H54 (cell line): Measurements from ENCODE around the gene OLIG1.
A peak's percentile ranks its signal among the peaks of the same experiment; 100 is the strongest.

Experiments used
- DNase-seq: peaks from one replicate; pipeline ENCODE4 v3.0.0; 2011; ENCODE audit warnings: low spot score, mixed read lengths; ENCODE audit not compliant: insufficient read length
- FAIRE-seq: peaks from 3 replicates; lab custom pipeline; 2011; peaks lifted over from hg19 to GRCh38; lab: Jason Lieb, UNC
- POLR2A ChIP-seq: IDR thresholded peaks from 2 replicates; pipeline ENCODE4 v1.6.1; 2011; ENCODE audit warnings: low read depth, mild to moderate bottlenecking, low read length

Gene OLIG1

DNA sequence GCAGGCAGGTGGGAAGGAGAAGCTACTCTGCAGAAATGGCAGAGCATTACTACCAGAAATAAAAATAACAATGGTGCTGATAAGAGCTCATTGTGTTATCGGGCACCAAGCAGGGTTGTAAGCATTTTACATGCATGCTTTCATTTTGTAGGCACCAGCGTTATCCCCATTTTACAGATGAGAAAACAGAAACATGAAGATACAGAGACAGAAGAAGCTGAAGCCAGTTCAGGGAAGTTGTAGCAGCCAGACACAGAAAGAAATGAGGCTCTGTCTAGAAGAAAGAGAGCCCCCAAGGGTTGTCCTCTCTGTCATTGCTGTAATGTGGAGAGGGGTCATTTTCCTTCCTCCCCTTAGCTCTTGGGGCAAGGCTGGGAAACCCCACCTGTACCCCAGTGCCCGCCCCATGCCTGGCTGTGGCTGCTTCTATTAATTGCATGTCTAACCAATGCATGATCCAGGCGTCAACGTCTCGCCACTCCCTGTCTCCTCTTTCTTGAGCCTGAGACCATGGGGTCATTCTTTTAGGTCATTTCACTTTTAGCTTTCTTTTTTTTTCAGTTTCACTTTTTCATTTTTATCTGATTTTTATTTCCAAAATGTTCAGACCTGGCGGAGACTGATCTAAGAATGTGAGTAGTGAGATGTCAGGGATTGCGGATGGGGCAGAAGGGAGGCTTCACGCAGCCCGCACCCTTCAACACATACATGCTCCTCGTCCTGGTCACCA lies 6.8 kb downstream of the OLIG1 start:
- FAIRE-seq (no peak), DNase-seq (no peak)
- TF ChIP-seq POLR2A = no peak

DNA sequence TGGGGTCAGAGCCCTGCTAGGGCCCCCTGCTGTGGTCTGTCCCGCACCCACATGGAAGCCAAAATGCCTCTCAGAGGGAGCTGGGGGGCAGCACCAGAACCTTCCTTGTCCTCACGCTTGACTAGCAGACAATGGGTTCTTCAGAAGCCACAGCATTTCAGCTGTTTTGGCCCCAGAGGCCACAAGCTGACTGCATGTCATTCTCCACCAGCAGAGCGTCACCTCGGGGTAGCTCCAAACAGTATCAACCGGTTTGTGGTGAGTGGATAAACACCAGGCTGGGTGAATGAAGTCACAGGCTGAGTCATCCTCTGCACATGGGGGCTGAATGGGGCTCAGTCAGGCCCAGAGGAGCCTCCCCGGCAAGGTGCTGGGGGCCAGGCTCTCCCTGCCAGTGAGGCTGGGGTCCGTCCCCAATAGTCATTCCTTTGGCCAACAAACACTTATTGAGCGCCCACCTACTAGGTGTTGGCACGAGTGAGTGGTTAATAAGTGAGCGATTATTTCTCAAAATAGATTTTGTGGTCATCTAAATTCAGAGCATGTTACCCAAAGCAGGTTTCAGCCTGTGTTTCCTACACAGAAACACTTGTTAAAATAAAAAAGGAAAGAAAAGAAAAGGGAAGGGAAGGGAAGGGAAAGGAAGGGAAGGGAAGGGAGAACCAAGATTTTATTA lies 9.1 kb downstream of the OLIG1 start:
- no peak for TF ChIP-seq POLR2A
- FAIRE-seq = peak; percentile 86
- peak; percentile 98 for DNase-seq

DNA sequence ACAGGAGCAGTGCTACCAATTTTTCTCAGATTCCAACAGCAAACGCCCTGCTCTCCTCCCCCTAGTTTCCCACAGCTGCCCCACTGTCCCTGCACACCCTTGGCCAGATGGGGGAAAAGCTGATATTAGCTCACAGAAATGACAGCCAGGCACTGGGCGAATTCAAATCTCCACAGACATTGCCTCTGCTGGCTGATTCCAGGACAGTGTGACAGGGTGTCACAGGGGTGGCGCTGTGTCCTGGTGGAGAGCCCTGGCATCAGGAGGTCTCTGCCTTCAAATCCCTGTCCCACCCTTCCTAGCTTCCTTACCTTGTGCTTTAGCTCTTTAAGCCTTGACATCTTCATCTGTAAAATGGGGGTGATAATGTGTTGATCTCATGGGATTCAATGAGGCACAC lies 10.4 kb downstream of the OLIG1 start:
- TF ChIP-seq POLR2A = no peak
- FAIRE-seq (no peak), DNase-seq (no peak)

DNA sequence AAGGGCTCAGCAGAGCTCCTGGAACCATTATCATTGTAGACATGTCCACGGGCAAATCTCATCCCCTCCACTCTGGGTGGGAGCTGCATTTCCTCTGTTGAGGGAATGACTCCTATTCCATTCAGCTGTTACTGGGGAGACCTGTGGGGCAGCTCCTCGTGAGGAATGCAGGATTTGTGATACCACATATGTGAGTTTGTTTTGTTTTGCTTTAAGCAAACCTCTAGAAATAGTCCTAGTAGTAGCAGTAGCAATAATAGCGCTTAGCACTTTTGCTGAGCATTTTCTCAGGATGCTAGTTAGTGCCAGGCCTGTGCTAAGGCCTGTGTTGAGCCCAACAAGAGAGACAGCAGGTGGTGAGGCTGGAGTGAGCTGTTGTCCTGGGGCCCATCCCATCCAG lies 10.8 kb downstream of the OLIG1 start:
- TF ChIP-seq POLR2A = no peak
- FAIRE-seq = no peak
- DNase-seq = no peak

DNA sequence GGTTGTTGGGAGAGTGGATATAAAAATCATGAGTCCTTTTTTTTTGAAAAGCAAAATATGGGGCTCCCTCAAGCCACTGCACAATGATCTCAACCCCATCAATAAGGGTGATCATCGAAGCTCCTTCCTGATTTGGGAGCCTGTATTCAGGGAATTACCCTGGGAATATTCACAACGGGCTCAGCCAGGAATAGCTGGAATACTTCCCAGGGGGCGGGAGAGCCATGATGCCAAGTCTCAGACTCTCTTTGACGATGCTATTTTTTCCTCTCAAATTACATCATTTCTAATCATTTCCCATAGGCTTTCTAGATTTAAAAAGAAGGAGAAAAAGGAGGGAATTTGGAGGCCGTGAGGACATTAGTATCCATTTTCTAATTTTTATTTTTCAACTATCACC lies 18.4 kb downstream of the OLIG1 start:
- no peak for TF ChIP-seq POLR2A
- no peak for DNase-seq
- no peak for FAIRE-seq

DNA sequence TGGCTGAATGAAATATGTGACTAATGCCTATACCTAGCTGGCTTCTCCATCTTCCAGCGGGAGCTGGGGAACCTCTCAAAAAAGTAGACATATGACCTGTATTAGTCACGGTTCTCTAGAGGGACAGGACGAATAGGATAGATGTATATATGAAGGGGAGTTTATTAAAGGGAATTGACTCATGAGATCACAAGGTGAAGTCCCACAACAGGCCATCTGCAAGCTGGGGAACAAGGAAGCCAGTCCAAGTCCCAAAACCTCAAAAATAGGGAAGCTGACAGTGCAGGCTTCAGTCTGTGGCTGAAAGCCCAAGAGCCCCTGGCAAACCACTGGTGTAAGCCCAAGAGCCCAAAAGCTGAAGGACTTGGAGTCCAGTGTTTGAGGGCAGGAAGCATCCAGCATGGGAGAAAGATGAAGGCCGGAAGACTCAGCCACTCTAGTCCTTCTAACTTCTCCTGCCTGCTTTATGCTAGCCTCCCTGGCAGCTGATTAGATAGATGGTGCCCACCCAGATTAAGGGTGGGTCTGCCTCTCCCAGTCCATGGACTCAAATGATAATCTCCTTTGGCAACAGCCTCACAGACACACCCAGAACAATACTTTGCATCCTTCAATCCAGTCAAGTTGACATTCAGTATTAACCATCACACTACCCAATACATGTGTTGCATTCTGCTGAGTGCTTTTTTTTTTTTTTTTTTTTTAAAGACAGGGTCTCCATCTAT lies 19.6 kb downstream of the OLIG1 start:
- DNase-seq = no peak
- no peak for TF ChIP-seq POLR2A
- FAIRE-seq = no peak

DNA sequence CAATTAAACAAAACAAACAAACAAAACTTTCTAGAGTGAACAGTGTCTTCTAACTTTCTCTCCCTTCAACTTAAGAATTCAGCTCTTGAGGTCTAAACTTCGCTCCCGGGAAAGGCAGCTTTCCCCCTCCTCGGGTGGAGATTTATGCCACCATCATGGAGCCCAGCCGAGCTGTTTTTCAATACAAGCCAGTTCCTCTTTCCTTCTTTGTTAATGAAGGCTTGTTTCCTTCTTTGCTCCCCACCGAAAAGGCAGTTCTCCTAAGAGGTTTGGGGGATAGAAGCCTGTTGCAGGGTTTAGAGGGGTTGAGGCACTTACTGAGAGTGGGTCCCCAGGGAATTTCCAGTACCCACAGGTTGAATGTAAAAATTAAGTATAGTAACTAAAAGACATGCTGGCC lies 26.5 kb downstream of the OLIG1 start:
- no peak for DNase-seq
- no peak for FAIRE-seq
- TF ChIP-seq POLR2A = no peak

DNA sequence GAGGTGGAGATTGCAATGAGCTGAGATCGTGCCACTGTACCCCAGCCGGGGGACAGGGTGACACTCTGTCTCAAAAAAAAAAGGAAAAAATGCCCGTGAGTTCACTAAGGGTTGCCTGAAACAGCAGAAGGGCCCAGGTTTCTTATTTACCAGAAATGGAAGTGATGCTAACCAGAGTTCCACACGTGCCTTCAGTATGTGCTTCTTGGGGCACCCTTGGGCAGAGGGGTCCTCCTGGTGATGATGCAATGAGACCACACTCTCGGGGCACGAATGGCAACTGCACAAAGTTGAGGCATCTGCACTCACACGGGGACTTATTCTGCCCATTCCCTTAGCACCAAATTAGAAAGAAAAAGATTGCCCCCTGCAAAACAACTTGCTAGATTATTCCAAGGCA lies 29.2 kb downstream of the OLIG1 start:
- TF ChIP-seq POLR2A = no peak
- FAIRE-seq (no peak), DNase-seq (no peak)

DNA sequence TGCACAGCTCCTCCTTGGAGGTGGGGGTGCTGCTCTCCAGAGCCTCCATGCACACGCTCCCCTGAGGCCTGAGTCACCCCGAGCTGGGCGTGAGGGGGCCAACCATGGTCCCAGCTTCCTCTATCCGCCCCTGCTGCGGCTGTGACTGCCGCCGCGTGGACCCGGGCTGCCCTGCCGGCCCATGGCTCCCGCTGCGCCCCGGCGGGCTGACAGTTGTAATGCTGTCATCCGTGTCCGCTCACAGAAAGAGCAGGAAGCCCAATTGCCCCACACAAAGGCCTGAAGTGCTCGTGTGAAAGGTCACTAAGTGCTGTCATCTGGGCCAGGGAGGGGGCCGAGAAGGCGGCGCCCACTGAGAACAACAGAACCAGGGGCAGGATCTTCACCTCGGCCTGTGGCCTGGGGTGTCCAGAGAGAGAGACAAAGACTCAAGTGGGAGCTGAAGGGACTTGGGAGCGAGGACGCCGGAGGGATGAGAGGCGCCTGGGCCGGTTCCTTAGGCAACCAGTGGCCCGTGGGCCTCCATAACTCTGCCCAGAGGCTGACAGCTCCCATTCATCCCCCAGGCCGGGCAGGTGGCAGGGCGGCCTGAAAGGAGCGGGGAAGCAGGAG lies 31.5 kb downstream of the OLIG1 start:
- no peak for FAIRE-seq

DNA sequence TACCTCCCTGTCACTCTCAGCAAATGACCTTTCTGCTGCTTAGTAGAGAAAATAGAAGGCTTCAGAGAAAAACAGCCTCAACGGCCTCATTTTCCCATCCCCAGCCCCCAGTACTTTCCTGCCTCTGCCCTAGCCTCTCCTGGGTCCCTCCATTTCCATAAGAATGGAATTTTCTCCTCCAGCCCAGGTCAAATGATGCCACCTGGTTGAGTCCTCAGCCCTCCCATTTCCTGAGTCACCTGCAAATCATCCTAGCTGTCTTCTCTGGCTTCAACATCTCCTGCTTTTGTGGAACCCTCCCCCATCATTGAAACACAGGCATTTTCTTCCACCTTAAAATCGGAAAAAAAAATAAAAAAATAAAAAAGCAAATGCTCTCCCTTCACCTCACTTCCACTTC lies 35.1 kb downstream of the OLIG1 start:
- TF ChIP-seq POLR2A = no peak
- DNase-seq (no peak), FAIRE-seq (no peak)

More for the DNA sequence above, 31.5 kb downstream of the OLIG1 start:
- no peak for TF ChIP-seq POLR2A
- DNase-seq = no peak

DNA sequence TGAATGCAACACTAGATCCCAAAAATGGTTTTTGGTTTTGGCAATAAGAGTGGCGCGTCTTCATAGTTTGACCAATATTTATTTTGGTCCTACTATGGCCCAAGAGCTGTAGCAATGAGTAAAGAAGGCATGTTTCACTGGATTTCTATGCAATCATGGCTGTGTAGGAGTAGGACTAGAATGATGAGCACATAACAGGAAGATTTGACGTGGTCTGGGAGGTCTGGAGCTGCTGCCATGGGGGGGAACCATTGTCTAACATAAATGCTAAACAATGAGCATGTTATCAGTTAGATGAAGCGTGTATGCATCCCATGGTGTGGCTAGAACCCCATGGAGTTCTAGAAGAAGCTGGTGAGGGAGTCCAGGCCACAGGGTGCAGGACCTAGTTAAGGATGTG lies 38.3 kb downstream of the OLIG1 start:
- no peak for TF ChIP-seq POLR2A
- DNase-seq = no peak
- FAIRE-seq = no peak

DNA sequence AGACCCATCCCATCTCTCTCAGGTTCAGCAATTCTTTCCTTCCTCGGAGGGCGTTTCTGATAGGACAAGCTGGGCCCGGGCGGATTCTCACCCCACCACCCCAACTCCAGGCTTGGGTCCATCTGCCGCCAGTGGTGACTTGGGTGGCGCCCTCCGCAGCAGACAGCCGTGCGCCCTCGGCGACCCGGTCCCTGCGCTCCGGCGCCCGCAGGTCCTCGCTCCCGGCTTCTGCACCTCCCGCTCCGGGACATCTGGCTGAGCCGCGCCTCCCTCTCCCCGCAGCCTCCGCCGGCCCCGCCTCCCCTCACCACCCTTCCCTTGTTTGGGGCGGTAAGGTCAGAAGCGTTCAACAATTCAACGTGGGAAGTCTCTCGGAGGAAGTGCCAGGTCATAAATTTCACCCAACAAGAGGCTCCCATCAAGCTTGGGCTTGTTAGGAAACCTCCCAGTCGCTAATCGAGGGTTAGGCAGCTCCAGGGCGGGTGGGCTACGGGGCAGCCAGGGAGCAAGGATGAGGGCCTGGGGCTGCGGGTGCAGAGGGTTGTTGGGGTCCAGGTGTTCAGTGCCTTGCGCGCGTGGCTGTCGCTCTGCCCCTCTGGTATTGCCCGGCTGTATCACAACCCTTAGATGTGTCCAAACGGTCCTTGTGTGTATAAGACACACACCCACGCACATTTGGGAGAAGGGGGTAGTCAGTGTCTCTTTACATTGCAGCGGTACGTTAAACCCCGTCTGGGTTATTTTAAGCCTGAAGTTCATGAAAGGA lies 39.8 kb downstream of the OLIG1 start:
- TF ChIP-seq POLR2A = no peak
- no peak for DNase-seq
- FAIRE-seq = no peak

DNA sequence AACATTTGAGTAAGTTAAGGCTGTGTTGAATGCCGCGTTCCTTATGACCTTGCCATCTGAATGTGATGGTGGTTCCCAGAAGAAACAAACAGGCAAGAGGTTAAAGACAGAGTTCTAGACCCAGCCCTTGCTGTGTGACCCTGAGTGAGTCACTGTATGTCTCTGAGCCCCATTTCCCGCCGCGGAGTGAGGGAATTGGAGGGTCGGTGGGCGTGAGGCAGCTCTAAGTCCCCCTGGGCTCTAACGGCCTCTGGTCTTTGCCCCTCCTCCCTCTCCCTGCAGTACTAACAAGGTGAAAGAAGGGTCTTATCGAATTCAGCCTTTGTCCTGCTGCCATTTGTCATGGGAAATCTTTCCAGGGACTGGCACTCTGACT lies 40.4 kb downstream of the OLIG1 start:
- DNase-seq = no peak
- no peak for FAIRE-seq
- TF ChIP-seq POLR2A = no peak
